GM19099 (cell line): ENCODE results near the gene CD300LG.

Experiments used
- POLR2A ChIP-seq: IDR thresholded peaks from 3 replicates; pipeline ENCODE4 v1.6.1; 2011; ENCODE audit warnings: low read depth; ENCODE audit not compliant: insufficient read length; ENCODE audit errors: extremely low read depth

CD300LG gene

GRCh38 chr17:43861960-43862359 is 15.0 kb downstream of the CD300LG start:
- TF ChIP-seq POLR2A: no peak

GRCh38 chr17:43864161-43864984 is 17.4 kb downstream of the CD300LG start:
- no peak for TF ChIP-seq POLR2A

- TF ChIP-seq POLR2A: no peak
Observed at GRCh38 chr17:43868226-43868994, 21.4 kb downstream of the CD300LG start.

- no peak for TF ChIP-seq POLR2A
Observed at GRCh38 chr17:43871946-43872690, 25.1 kb downstream of the CD300LG start.

GRCh38 chr17:43873091-43873490 is 26.1 kb downstream of the CD300LG start:
- no peak for TF ChIP-seq POLR2A

GRCh38 chr17:43873815-43874214 is 26.8 kb downstream of the CD300LG start:
- no peak for TF ChIP-seq POLR2A

- no peak for TF ChIP-seq POLR2A
Observed at GRCh38 chr17:43874293-43874692, 27.3 kb downstream of the CD300LG start.

- TF ChIP-seq POLR2A: no peak
Observed at GRCh38 chr17:43875476-43876147, 28.6 kb downstream of the CD300LG start.

GRCh38 chr17:43877031-43877430 is 30.1 kb downstream of the CD300LG start:
- TF ChIP-seq POLR2A: no peak

GRCh38 chr17:43877451-43878155 is 30.6 kb downstream of the CD300LG start:
- TF ChIP-seq POLR2A: no peak

- TF ChIP-seq POLR2A: no peak
Observed at GRCh38 chr17:43878260-43879175, 31.5 kb downstream of the CD300LG start.

- TF ChIP-seq POLR2A: no peak
Observed at GRCh38 chr17:43879723-43880419, 32.9 kb downstream of the CD300LG start.

- no peak for TF ChIP-seq POLR2A
Observed at GRCh38 chr17:43880420-43880991, 33.5 kb downstream of the CD300LG start.

- TF ChIP-seq POLR2A: no peak
Observed at GRCh38 chr17:43881181-43881580, 34.2 kb downstream of the CD300LG start.
